GM19468 (cell line): ENCODE data around the gene TNIP1.

Experiments used
- ATAC-seq: cut with Tn5 transposase; IDR thresholded peaks from one replicate; pipeline ENCODE4 v1.9.1; 2021; ENCODE audit warnings: mild to moderate bottlenecking, moderate library complexity, moderate number of reproducible peaks; ENCODE audit not compliant: unreplicated experiment; ENCODE audit errors: extremely low read depth

TNIP1 gene

GRCh38 chr5:151051066-151051930 lies 29.5 kb downstream of the TNIP1 start:
- ATAC-seq = peak; percentile 36

GRCh38 chr5:151048526-151048925 lies 32.3 kb downstream of the TNIP1 start:
- ATAC-seq = no peak

- ATAC-seq = no peak
Observed at GRCh38 chr5:151047814-151048425, 32.9 kb downstream of the TNIP1 start.

- no peak for ATAC-seq
Observed at GRCh38 chr5:151042453-151043093, 38.3 kb downstream of the TNIP1 start.

- no peak for ATAC-seq
Observed at GRCh38 chr5:151041577-151042268, 39.1 kb downstream of the TNIP1 start.

GRCh38 chr5:151040211-151040747 lies 40.6 kb downstream of the TNIP1 start:
- no peak for ATAC-seq

GRCh38 chr5:151039665-151040064 lies 41.2 kb downstream of the TNIP1 start:
- ATAC-seq = no peak

- no peak for ATAC-seq
Observed at GRCh38 chr5:151038801-151039238, 42.0 kb downstream of the TNIP1 start.

GRCh38 chr5:151038412-151038745 lies 42.5 kb downstream of the TNIP1 start:
- no peak for ATAC-seq

GRCh38 chr5:151037561-151038411 lies 43.0 kb downstream of the TNIP1 start:
- no peak for ATAC-seq

GRCh38 chr5:151036556-151036955 lies 44.3 kb downstream of the TNIP1 start:
- ATAC-seq = no peak

- no peak for ATAC-seq
Observed at GRCh38 chr5:151034422-151035379, 46.1 kb downstream of the TNIP1 start.

GRCh38 chr5:151033217-151033934 lies 47.5 kb downstream of the TNIP1 start:
- no peak for ATAC-seq

GRCh38 chr5:151031554-151031953 lies 49.3 kb downstream of the TNIP1 start:
- no peak for ATAC-seq

GRCh38 chr5:151030379-151030778 lies 50.5 kb downstream of the TNIP1 start:
- no peak for ATAC-seq

GRCh38 chr5:151030056-151030336 lies 50.8 kb downstream of the TNIP1 start:
- no peak for ATAC-seq

- no peak for ATAC-seq
Observed at GRCh38 chr5:151029179-151030055, 51.4 kb downstream of the TNIP1 start.
